Thyroid gland (tissue), 4 donors: ENCODE data around the gene EGFR. TPM values are rescaled to one million over a fixed set of nuclear protein-coding genes. Genes with fewer than 3 reads are reported as not detected.
A peak's percentile ranks its signal among the peaks of the same experiment; 100 is the strongest.

Experiments
- DNase-seq, 2 donors: peaks; one replicate each; pipeline ENCODE4 v3.0.0-alpha.2; 2019
- H3K27ac ChIP-seq, 3 donors: fragments of 200-600 bp; sonication (generic); 1 replicate in 2 of 3; 2 replicates in 1 of 3; pipeline ENCODE4 v1.5.1; 2016 to 2019; ENCODE audit warnings: mild to moderate bottlenecking in 1 of 3, moderate library complexity in 1 of 3
- H3K27me3 ChIP-seq: fragments of 200-600 bp; sonication (generic); one replicate; pipeline ENCODE4 v1.5.1; 2019
- H3K36me3 ChIP-seq, 2 donors: fragments of 200-600 bp; sonication (generic); one replicate each; pipeline ENCODE4 v1.5.1; 2016 to 2019
- H3K4me1 ChIP-seq, 2 donors: fragments of 200-600 bp; sonication (generic); one replicate each; pipeline ENCODE4 v1.5.1; 2017 to 2019
- H3K4me3 ChIP-seq, 3 donors: fragments of 200-600 bp; sonication (generic); replicated peaks in 1 of 3; 1 replicate in 2 of 3; 2 replicates in 1 of 3; pipeline ENCODE4 v1.5.1; 2016; ENCODE audit warnings: mild to moderate bottlenecking in 1 of 3
- H3K9me3 ChIP-seq: fragments of 200-600 bp; sonication (generic); one replicate; pipeline ENCODE4 v1.5.1; 2017
- POLR2A ChIP-seq, 2 donors: fragments of 450-650 bp; IDR thresholded peaks; one replicate each; pipeline ENCODE4 v1.6.1; 2017; ENCODE audit warnings: antibody characterized with exemption in 2 of 2, mild to moderate bottlenecking in 2 of 2, moderate library complexity in 1 of 2
- WGBS, 2 donors: methylation state at CpG; one replicate each; pipeline ENCODE4 v1.1.5; 2017; 5-methylcytosine and 5-hydroxymethylcytosine counted together
- intact Hi-C: fragments of 100-400 bp; cut with DNase I; formaldehyde crosslinking; loops from one replicate; pipeline ENCODE4 v1.15.1; 2023
- total RNA-seq, 4 donors: library from RNA; depleted of rRNA; stranded (reverse); fragments of >200 nt; gene quantifications; one replicate each; pipeline ENCODE4 v1.2.3, GENCODE V29; 2016
- TF ChIP-seq, protein P1 (sequence below), 6 experiments: fragments of 200-600 bp in 3 of 6; fragments of 450-650 bp in 3 of 6; sonication (generic) in 3 of 6; IDR thresholded peaks; one replicate each; pipeline ENCODE4 v1.5.1; 2016 to 2019; ENCODE audit warnings: antibody characterized with exemption in 6 of 6, mild to moderate bottlenecking in 2 of 6, inconsistent platforms in 1 of 6, moderate library complexity in 1 of 6

The EGFR gene
- total RNA-seq, 4 donors from 2014 or later: 57.5 to 96.2 (median 84.7) TPM

DNA sequence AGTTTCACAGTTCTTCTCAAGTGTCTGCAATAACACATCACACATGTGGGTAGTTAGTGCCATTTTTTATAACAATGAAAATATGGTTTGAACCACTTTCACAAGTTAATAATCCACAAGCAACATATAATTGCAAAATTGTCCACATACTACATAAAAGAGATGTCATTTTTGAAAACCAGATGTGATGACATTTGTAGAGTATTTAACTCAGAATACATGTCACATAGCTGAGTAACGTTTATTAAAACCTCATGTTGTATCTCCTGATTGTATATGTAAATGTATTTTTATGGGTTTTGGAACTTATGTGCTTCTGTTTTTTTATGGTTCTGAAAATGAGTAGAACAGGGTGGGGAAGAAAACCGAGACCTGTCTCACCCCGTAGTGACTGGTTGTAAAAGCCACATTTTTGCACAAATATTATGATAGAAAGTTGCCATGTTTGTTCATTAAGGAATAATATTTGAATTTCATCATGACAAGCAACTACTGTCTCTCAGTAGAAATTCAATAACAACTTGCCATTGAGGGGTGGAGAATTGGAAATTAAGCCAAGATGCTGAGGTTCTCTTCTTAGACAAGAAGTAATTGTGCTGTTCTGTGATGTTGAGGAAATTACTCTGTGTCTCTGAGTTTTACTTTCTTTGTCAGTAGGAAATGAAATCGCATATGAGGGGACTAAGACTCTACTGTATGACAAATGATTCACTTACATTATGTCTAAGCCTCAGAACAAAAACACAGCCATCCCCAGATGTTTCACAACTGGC, 29.2 kb upstream of the EGFR start:
- WGBS, 2 donors: 82 to 91% methylated on average over 4 of the region's 4 CpGs
- intact Hi-C loops: no loop called here
- TF ChIP-seq, protein P1, sequence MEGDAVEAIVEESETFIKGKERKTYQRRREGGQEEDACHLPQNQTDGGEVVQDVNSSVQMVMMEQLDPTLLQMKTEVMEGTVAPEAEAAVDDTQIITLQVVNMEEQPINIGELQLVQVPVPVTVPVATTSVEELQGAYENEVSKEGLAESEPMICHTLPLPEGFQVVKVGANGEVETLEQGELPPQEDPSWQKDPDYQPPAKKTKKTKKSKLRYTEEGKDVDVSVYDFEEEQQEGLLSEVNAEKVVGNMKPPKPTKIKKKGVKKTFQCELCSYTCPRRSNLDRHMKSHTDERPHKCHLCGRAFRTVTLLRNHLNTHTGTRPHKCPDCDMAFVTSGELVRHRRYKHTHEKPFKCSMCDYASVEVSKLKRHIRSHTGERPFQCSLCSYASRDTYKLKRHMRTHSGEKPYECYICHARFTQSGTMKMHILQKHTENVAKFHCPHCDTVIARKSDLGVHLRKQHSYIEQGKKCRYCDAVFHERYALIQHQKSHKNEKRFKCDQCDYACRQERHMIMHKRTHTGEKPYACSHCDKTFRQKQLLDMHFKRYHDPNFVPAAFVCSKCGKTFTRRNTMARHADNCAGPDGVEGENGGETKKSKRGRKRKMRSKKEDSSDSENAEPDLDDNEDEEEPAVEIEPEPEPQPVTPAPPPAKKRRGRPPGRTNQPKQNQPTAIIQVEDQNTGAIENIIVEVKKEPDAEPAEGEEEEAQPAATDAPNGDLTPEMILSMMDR (IDR thresholded peaks at IDR 0.05): no peak
- no peak for TF ChIP-seq POLR2A (IDR thresholded peaks at IDR 0.05)

DNA sequence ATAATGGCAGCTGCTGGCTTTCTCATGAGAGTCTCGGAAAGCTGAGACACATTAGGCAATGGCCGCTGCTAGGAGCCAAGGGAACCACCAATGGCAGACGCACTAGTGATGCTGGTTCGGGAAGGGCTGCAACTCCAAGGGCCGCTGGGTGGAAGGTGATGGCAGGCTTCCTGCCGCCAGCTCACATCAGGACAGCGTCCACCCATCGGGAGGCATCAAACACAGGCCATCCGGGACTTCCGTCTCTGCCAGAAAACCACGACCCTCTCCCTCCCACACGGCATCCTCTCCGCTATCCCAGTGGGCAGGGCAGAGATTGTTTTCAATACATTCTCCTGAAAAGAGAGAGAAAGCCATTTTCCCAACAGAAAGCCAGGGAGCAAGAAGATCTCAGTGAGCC, 27.5 kb upstream of the EGFR start:
- DNase-seq: no peak
- H3K9me3 ChIP-seq: no peaks in the 10 kb centered on the region
- no peaks in the 10 kb centered on the region for H3K27me3 ChIP-seq
- intact Hi-C loops: no loop called here
- no peak overlapping the region for H3K27ac ChIP-seq
- no peak overlapping the region for H3K4me3 ChIP-seq
- no peaks in the 10 kb centered on the region for H3K36me3 ChIP-seq
- WGBS, 2 donors: 86 to 94% methylated on average over 8 to 13 of the region's 13 CpGs
- peaks cover 15 to 20% of the 10 kb centered on the region in 2 donors for H3K4me1 ChIP-seq
- TF ChIP-seq, protein P1 (IDR thresholded peaks at IDR 0.05): no peak
- no peak for TF ChIP-seq POLR2A (IDR thresholded peaks at IDR 0.05)

More for the DNA sequence above, 29.2 kb upstream of the EGFR start:
- Histone ChIP-seq H3K4me1 (peaks cover 6% of the 10 kb centered on the region in 2 donors), H3K27ac (no peak overlapping the region), H3K36me3 (no peaks in the 10 kb centered on the region), H3K27me3 (no peaks in the 10 kb centered on the region), H3K4me3 (no peak overlapping the region), H3K9me3 (no peaks in the 10 kb centered on the region)
- DNase-seq: no peak

DNA sequence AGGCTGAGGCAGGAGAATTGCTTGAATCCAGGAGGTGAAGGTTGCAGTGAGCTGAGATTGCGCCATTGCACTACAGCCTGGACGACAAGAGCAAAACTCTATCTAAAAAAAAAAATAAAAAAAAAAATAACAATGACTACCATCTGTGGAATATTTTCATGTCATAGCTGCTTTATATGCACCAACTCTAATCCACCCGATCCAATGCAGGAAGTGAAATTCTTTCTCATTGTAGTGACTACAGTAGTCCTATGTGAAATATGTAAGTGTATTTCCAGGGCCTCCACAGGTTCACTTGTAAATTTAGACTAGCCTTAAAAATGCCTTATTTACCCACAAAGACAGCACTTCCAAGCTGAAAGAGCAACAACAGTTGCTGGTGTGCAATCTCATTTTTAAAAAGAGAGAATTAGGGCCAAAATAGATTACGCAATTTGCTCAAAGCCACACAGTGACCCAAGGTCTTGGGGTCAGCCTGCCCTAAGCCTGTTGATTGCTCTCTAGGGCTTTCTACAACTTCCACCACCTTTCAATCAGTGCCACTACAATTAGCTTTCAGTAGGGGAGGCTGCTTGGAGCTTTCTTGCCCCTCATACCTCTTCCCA, 25.8 kb upstream of the EGFR start:
- H3K9me3 ChIP-seq: no peaks in the 10 kb centered on the region
- WGBS, 2 donors: 89 to 91% methylated on average over 4 of the region's 4 CpGs
- H3K27ac ChIP-seq: no peak overlapping the region
- TF ChIP-seq POLR2A (IDR thresholded peaks at IDR 0.05): no peak
- TF ChIP-seq, protein P1 (IDR thresholded peaks at IDR 0.05): no peak
- H3K27me3 ChIP-seq: no peaks in the 10 kb centered on the region
- intact Hi-C loops: no loop called here
- DNase-seq: no peak
- H3K36me3 ChIP-seq: no peaks in the 10 kb centered on the region
- H3K4me1 ChIP-seq: peaks cover 15 to 20% of the 10 kb centered on the region in 2 donors
- H3K4me3 ChIP-seq: no peak overlapping the region

DNA sequence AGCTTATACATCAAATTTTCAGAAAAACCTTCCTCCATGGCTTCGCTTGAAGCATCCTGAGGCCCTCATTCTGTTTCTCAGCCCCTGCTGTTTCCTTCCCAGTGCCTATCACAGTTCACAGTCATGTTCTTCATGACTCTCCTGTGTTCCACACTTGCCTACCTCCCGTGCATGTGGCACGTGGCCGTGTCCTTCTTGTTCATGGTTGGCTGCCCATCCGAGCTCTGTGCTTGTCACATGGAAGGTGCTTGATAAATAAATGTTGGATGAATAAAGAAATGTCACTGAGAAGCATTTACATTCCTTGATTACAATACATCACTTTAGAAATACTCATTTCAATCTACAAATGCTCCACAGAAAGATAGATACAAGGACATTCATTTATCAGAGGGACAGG, 23.7 kb upstream of the EGFR start:
- peaks cover 15 to 20% of the 10 kb centered on the region in 2 donors for H3K4me1 ChIP-seq
- H3K4me3 ChIP-seq: no peak overlapping the region
- TF ChIP-seq, protein P1 (IDR thresholded peaks at IDR 0.05): no peak
- no peak for TF ChIP-seq POLR2A (IDR thresholded peaks at IDR 0.05)
- intact Hi-C loops: no loop called here
- DNase-seq: peak; percentile 81 to 90
- whole genome bisulfite sequencing, 2 donors: 39 to 53% methylated on average over 5 of the region's 5 CpGs
- H3K9me3 ChIP-seq: no peaks in the 10 kb centered on the region
- no peak overlapping the region for H3K27ac ChIP-seq
- no peaks in the 10 kb centered on the region for H3K36me3 ChIP-seq
- no peaks in the 10 kb centered on the region for H3K27me3 ChIP-seq
